Karpas-422 (cell line): ENCODE data around the gene SPTBN1. TPM values are rescaled to one million over a fixed set of nuclear protein-coding genes. Genes with fewer than 3 reads are reported as not detected.

ENCODE experiments used
- DNase-seq: peaks from one replicate; pipeline ENCODE4 v3.0.0-alpha.2; 2015
- H2AFZ ChIP-seq: fragments of 200-600 bp; sonication (generic); 2 replicates; pipeline ENCODE4 v1.6.1; 2014; ENCODE audit warnings: antibody characterized with exemption, low read length, mixed read lengths
- H3K27ac ChIP-seq: fragments of 200-600 bp; sonication (generic); 2 replicates; pipeline ENCODE4 v1.5.1; 2014; ENCODE audit warnings: mild to moderate bottlenecking, low read length, moderate library complexity
- H3K27me3 ChIP-seq: fragments of 200-600 bp; sonication (generic); 2 replicates; pipeline ENCODE4 v1.6.1; 2014; ENCODE audit warnings: low read length, mixed read lengths
- H3K36me3 ChIP-seq: fragments of 200-600 bp; sonication (generic); 2 replicates; pipeline ENCODE4 v1.6.1; 2014; ENCODE audit warnings: low read length, mixed read lengths; ENCODE audit not compliant: insufficient read depth
- H3K4me1 ChIP-seq: fragments of 200-600 bp; sonication (generic); 2 replicates; pipeline ENCODE4 v1.6.1; 2014; ENCODE audit warnings: mild to moderate bottlenecking, low read length, mixed read lengths
- H3K4me2 ChIP-seq: fragments of 200-600 bp; sonication (generic); 2 replicates; pipeline ENCODE4 v1.6.1; 2014; ENCODE audit warnings: low read length, low read depth, mild to moderate bottlenecking; ENCODE audit not compliant: poor library complexity, severe bottlenecking
- H3K4me3 ChIP-seq: fragments of 200-600 bp; sonication (generic); 2 replicates; pipeline ENCODE4 v1.5.1; 2014; ENCODE audit warnings: mild to moderate bottlenecking, antibody characterized with exemption, low read length, mixed read lengths
- H3K79me2 ChIP-seq: fragments of 200-600 bp; sonication (generic); 2 replicates; pipeline ENCODE4 v1.6.1; 2014; ENCODE audit warnings: mild to moderate bottlenecking, low read length, mixed read lengths
- H3K9ac ChIP-seq: fragments of 200-600 bp; sonication (generic); 2 replicates; pipeline ENCODE4 v1.6.0; 2014; ENCODE audit warnings: low read length
- H3K9me2 ChIP-seq: fragments of 200-600 bp; sonication (generic), shearing (Covaris generic); replicated peaks from 2 replicates; pipeline ENCODE4 v1.6.0; 2014; ENCODE audit warnings: mild to moderate bottlenecking, low read length, moderate library complexity; ENCODE audit not compliant: insufficient read depth
- H3K9me3 ChIP-seq: fragments of 300-700, 200-600 bp; sonication (generic); 2 replicates; pipeline ENCODE4 v1.6.1; 2014; ENCODE audit warnings: low read length, mixed read lengths
- H4K20me1 ChIP-seq: fragments of 200-600 bp; sonication (generic); 2 replicates; pipeline ENCODE4 v1.6.1; 2014; ENCODE audit warnings: mild to moderate bottlenecking, antibody characterized with exemption, low read length, low read depth; ENCODE audit not compliant: insufficient read depth
- total RNA-seq: library from RNA; depleted of rRNA; stranded (reverse); fragments of >200 nt; shearing (Covaris generic); gene quantifications from 2 replicates; pipeline ENCODE4 v1.2.3, GENCODE V29; 2014; ENCODE audit warnings: low replicate concordance

Gene SPTBN1
- total RNA-seq, 1 experiment from 2014 or later: 6.2 TPM

DNA sequence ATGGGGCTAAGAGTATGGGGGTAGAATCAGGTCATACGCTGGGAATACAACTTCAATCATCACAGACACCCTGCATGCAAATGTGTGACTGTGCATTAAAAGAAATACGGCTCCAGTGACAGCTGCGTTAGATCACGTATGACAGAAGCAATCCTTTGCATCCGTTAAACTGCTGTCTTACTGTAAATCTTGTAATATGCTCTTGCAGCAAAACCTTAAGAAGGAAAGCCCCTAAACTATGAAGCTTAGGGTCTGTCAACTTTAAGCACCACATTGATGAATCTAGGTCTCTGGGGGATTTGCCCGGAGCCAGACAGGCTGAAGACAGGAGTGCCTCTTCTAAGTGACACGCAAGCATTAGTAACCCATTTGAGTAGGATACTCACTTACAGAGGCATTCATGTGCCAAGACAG is 182.7 kb downstream of the SPTBN1 start:
- H3K9me2 ChIP-seq: no peaks in the 10 kb centered on the region
- H3K9ac ChIP-seq: no peak overlapping the region
- no peaks in the 10 kb centered on the region for H3K36me3 ChIP-seq
- peaks cover 32% of the 10 kb centered on the region for H3K4me1 ChIP-seq
- H3K79me2 ChIP-seq: no peaks in the 10 kb centered on the region
- H3K4me3 ChIP-seq: no peak overlapping the region
- no peaks in the 10 kb centered on the region for H4K20me1 ChIP-seq
- H3K27ac ChIP-seq: no peak overlapping the region
- no peak for DNase-seq
- H3K4me2 ChIP-seq: no peak overlapping the region
- H3K27me3 ChIP-seq: no peaks in the 10 kb centered on the region
- no peak overlapping the region for H2AFZ ChIP-seq
- no peaks in the 10 kb centered on the region for H3K9me3 ChIP-seq

- H4K20me1 ChIP-seq: no peaks in the 10 kb centered on the region
- H3K4me2 ChIP-seq: no peak overlapping the region
- H3K4me3 ChIP-seq: no peak overlapping the region
- H3K36me3 ChIP-seq: no peaks in the 10 kb centered on the region
- H3K27me3 ChIP-seq: no peaks in the 10 kb centered on the region
- peaks cover 24% of the 10 kb centered on the region for H3K4me1 ChIP-seq
- no peaks in the 10 kb centered on the region for H3K9me3 ChIP-seq
- H3K27ac ChIP-seq: no peak overlapping the region
- no peak overlapping the region for H3K9ac ChIP-seq
- H3K9me2 ChIP-seq: no peaks in the 10 kb centered on the region
- no peak for DNase-seq
- H3K79me2 ChIP-seq: no peaks in the 10 kb centered on the region
- no peak overlapping the region for H2AFZ ChIP-seq
Observed at GRCh38 chr2:54639609-54640008, 183.5 kb downstream of the SPTBN1 start.

DNA sequence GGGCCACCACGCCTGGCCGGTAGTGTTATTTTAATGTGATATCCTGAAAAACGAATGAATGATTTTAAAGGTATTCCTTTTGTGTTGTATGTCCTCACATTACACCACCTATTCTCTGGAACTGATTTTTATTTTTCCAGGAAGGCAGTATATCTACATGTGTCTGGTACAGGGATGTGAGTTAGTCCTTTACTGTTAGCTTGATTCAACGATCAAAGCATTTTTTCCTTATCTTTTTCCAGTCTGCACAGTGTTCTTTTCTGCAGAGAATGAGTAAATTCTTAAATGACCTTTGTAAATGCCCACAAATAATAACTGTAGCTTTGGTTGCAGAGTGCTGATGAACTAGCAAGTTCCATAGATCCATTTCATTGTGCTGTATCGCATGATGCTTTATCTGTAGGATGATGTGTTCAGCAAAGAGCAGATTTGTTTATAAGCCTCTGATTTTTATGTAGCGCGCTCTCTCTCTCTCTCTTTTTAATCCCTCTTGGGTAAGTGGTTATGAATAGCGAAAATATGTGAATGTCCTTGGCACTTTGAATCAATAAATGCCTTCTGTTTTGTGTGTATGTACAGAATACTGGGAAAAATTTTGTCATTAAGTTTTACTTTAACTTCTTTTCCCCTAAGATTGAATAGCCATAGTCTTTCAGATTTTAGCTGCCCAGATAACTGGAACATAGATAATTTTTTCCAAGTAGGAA is 184.9 kb downstream of the SPTBN1 start:
- Histone ChIP-seq H2AFZ (no peak overlapping the region), H3K4me1 (peaks cover 18% of the 10 kb centered on the region), H3K4me3 (no peak overlapping the region), H4K20me1 (no peaks in the 10 kb centered on the region), H3K36me3 (no peaks in the 10 kb centered on the region), H3K27ac (no peak overlapping the region), H3K4me2 (no peak overlapping the region), H3K79me2 (no peaks in the 10 kb centered on the region), H3K9ac (no peak overlapping the region), H3K9me2 (no peaks in the 10 kb centered on the region), H3K27me3 (no peaks in the 10 kb centered on the region), H3K9me3 (no peaks in the 10 kb centered on the region)
- no peak for DNase-seq

DNA sequence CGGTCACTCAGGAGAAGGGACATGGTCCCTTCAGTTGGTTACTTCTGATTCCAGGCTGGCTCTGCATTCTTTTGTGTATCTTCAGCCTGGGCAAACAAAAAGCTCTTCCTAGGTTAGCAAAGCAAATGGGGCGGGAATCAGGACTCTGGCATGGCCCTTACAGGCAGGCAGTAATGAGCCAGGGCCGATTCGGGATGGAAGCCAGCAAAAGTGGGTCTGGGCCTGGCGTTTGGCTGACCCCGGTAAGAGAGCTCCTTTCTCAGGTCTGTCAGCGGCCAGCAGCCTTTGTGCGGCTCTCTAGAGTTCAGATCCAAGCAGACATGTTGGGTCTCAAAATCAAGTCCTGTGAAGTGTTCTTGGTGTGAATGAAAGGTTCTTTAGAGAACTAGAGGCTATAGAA is 185.9 kb downstream of the SPTBN1 start:
- Histone ChIP-seq H3K79me2 (no peaks in the 10 kb centered on the region), H3K9me2 (no peaks in the 10 kb centered on the region), H2AFZ (no peak overlapping the region), H3K4me3 (no peak overlapping the region), H3K9me3 (no peaks in the 10 kb centered on the region), H3K4me1 (peaks cover 18% of the 10 kb centered on the region), H3K9ac (no peak overlapping the region), H3K27me3 (no peaks in the 10 kb centered on the region), H3K36me3 (no peaks in the 10 kb centered on the region), H3K4me2 (no peak overlapping the region), H4K20me1 (no peaks in the 10 kb centered on the region), H3K27ac (no peak overlapping the region)
- no peak for DNase-seq

DNA sequence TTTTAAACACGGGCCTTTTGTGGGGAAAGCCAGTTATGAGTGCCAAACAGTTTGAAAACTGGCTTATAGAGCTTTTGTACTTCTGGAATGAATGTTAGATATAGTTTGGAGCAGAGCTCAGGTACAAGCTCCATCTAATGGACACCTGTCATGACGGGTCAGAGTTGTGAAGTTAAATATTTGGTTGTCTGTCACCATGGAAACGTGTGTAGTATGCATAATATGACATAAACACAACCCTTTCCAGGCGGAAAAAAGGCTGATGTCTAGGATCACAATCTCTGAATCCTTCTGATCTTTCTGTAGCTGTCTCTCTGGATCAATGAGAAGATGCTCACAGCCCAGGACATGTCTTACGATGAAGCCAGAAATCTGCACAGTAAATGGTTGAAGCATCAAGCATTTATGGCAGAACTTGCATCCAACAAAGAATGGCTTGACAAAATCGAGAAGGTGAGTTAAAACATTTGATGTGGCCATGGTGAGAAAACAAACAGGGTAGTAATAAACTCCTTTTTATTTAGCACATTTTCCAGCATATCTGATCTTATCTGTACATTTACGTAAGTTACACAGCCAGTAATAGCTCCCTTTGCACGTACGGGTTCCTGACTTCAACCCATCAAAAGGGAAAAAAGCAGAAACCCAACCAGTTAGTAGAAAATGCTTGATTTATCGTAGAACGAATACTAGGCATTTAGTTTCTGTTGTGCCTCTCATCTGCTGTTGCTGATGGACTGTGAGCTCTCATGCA is 186.7 kb downstream of the SPTBN1 start:
- no peak overlapping the region for H3K4me2 ChIP-seq
- no peaks in the 10 kb centered on the region for H4K20me1 ChIP-seq
- no peaks in the 10 kb centered on the region for H3K36me3 ChIP-seq
- H2AFZ ChIP-seq: no peak overlapping the region
- no peaks in the 10 kb centered on the region for H3K9me3 ChIP-seq
- H3K79me2 ChIP-seq: no peaks in the 10 kb centered on the region
- H3K4me3 ChIP-seq: no peak overlapping the region
- H3K4me1 ChIP-seq: peaks cover 12% of the 10 kb centered on the region
- no peak overlapping the region for H3K27ac ChIP-seq
- no peak for DNase-seq
- no peaks in the 10 kb centered on the region for H3K27me3 ChIP-seq
- no peak overlapping the region for H3K9ac ChIP-seq
- H3K9me2 ChIP-seq: no peaks in the 10 kb centered on the region

GRCh38 chr2:54644236-54644635 is 188.1 kb downstream of the SPTBN1 start:
- Histone ChIP-seq H3K9me3 (no peaks in the 10 kb centered on the region), H3K36me3 (no peaks in the 10 kb centered on the region), H3K79me2 (no peaks in the 10 kb centered on the region), H2AFZ (no peak overlapping the region), H4K20me1 (no peaks in the 10 kb centered on the region), H3K27me3 (no peaks in the 10 kb centered on the region), H3K4me1 (no peaks in the 10 kb centered on the region), H3K4me2 (no peak overlapping the region), H3K9ac (no peak overlapping the region), H3K9me2 (no peaks in the 10 kb centered on the region), H3K4me3 (no peak overlapping the region), H3K27ac (no peak overlapping the region)
- no peak for DNase-seq

DNA sequence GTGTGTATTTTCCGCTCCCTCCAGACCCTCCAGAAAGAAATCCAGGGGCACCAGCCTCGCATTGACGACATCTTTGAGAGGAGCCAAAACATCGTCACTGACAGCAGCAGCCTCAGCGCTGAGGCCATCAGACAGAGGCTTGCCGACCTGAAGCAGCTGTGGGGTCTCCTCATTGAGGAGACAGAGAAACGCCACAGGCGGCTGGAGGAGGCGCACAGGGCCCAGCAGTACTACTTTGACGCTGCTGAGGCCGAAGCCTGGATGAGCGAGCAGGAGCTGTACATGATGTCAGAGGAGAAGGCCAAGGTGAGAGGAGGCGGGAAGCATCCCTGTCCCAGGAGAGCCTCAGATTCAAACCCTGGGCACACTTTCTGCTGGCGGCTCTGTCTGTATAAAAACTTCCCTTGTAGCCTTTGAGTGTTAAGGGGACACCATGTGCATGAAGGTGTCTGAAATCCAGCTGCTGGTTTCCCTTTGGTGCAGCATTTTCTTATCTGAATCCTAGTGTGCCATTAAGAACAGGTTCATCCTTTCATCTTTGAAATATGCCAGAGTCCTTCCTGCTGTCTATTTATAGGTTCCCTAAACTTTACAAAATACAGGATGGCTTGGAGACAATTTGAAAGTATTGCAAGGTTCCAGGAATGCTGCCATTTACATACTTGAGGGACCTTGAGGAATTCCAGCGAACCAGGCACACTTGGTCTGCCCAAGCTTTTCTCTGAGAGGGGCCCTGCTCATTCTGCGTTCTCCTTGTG is 190.2 kb downstream of the SPTBN1 start:
- H3K36me3 ChIP-seq: no peaks in the 10 kb centered on the region
- no peak overlapping the region for H3K9ac ChIP-seq
- no peak for DNase-seq
- H3K9me2 ChIP-seq: no peaks in the 10 kb centered on the region
- no peak overlapping the region for H3K27ac ChIP-seq
- H3K9me3 ChIP-seq: no peaks in the 10 kb centered on the region
- no peaks in the 10 kb centered on the region for H3K27me3 ChIP-seq
- no peak overlapping the region for H2AFZ ChIP-seq
- H3K4me3 ChIP-seq: no peak overlapping the region
- 0 out of 2 replicates have a peak, but pooled peaks cover 2% of the 10 kb centered on the region for H3K4me1 ChIP-seq
- no peaks in the 10 kb centered on the region for H4K20me1 ChIP-seq
- H3K4me2 ChIP-seq: no peak overlapping the region
- no peaks in the 10 kb centered on the region for H3K79me2 ChIP-seq

DNA sequence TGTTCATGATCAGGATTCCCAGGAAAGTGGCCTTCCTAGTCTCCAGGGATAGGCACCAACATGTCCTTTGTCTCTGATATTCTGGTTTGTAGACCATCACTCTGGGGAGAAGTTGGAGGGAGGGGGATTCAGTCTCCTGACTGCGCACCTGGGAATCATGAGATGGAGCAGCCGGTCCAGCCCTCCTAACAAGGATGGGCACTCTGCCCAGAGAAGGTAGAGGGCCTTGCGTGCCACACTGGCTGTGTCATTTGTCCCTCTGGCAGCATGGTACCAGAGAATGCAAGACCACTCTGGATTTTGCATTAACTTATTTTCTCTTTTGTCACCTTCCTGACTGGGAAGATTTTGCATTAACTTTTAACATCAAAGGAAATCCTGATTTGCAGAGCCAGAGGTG is 192.1 kb downstream of the SPTBN1 start:
- Histone ChIP-seq H3K27ac (no peak overlapping the region), H3K9ac (no peak overlapping the region), H3K4me3 (no peak overlapping the region), H3K9me3 (no peaks in the 10 kb centered on the region), H3K27me3 (no peaks in the 10 kb centered on the region), H3K4me2 (no peak overlapping the region), H3K9me2 (no peaks in the 10 kb centered on the region), H4K20me1 (no peaks in the 10 kb centered on the region), H3K36me3 (no peaks in the 10 kb centered on the region), H3K4me1 (0 out of 2 replicates have a peak, but pooled peaks cover 2% of the 10 kb centered on the region), H2AFZ (no peak overlapping the region), H3K79me2 (no peaks in the 10 kb centered on the region)
- no peak for DNase-seq
